GM19099 (cell line): Measurements from ENCODE around the gene NF1.

Experiments
- POLR2A ChIP-seq: IDR thresholded peaks from 3 replicates; pipeline ENCODE4 v1.6.1; 2011; ENCODE audit warnings: low read depth; ENCODE audit not compliant: insufficient read length; ENCODE audit errors: extremely low read depth

NF1 gene

DNA sequence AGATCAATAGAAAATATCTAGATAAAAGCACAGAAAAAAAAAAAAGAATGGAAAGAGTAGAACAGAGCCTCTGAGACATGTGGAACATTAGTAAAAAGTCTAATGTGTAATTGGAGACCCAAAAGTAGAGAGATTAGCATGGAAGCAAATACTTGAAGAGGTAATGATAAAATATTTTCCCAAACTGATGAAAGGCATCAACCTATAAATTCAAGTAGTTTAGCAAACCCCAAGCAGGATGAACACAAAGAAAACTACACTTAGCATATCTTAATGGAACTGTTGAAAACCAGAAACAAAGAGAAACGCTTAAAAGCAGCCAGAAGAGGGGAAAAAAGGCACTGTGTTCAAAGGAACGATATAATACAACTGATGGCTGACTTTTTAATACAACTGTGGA lies 16.4 kb downstream of the NF1 start:
- TF ChIP-seq POLR2A, result no peak

DNA sequence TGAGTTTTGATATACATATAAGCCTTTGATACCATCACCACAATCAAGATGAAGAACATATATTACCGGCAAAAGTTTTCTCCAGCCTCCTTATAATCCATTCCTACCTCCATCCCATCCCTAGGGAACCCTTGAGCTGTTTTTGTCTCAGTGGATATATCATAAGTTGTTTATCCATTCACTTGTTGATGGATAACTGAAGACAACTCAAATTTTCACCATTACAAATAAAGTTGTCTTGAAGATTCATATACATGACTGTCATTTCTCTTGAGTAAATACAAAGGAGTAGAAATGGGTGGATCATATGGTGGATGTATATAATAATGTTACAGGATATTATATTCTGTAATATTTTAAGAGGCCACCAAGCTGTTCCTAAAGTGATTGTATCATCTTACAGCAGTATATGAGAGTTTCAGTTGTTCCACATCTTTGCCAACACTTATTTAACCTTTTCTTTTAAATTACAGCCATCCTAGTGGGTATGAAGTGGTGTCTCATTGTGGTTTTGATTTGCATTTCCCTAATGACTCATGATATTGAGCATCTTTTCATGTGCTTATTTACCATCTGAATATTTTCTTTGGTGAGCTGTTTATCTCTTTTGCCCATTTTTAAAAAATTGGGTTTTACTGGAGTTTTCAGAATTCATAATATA lies 17.4 kb downstream of the NF1 start:
- no peak for TF ChIP-seq POLR2A

DNA sequence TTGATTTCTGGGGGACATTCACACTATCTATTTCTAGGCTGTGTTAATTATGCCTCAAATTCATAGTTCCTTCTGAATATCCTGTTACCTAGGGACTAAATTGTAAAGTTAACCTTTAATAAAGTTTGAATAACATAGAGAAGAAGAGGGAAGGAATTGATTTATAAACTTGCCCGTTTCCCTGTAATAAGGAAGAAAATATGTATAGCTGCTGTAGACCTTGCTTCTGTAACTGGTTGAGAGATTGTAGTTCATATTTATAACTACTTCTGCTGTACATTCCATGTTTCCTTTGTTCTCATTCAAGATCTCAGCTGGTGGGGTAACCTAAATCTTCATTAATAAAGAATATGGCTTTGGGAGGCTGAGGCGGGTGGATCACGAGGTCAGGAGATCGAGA lies 19.2 kb downstream of the NF1 start:
- no peak for TF ChIP-seq POLR2A

DNA sequence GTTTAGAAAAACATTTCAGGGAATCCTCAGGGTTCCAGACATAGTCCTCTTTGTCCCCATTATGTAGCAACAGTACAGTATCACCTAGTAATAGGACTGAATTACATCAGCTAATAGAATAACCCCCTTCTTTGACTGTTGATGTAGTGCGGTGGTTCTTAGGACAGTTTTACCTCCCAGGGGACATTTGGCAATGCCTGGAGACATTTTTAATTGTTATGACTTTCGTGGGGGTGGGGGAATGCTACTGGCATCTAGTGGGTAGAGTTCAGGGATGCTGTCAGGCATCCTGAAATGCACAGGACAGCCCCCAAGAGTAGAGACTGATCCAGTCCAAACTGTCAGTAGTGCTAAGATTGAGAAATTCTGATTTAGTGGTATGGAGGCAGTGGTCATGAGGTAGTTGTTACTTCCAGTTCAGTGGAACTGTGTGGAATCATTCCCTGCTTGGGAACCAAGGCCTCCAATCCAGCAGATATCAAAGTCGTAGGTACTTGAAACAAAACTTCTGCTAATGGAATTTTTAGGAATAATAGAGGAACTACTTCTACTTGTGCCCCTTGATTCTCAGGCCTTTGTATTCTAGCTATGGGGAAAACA lies 20.3 kb downstream of the NF1 start:
- TF ChIP-seq POLR2A, result no peak

DNA sequence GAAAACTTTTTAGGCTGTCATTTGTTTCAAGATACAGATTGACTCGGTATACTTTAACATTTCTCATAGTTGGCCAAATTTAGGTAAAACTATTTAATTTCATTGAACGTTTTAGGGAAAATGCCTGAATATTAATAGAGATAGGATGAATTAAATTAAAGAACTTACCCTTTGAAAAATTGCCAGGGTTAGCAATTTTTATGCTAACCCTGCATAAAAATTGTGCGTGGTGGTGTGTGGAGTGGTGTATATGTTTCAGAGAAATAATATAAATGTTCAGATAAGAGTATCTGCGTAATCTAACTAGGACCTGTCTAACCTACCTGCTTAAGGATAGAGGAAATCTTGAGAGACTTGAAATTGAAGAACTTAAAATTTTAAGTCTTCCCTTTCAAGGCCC lies 21.4 kb downstream of the NF1 start:
- TF ChIP-seq POLR2A, result no peak

DNA sequence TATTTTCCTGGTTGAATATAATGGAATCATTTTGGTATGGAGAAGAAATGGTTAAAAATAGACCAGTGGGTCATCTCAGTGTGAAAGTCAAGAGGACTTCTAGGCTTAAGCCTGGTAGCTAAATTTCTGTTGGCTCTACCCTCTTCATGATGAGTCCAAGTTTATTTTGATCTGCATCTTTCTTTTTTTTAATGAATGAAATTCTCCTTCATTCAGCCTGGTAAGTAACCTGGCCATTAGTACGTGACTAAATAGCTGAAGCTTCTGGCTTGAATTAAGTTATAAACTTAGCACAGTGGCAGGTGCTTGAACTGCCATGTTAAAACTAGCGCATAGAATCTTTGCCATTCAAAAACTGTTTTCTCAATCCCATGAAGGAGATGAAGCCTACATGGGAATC lies 28.0 kb downstream of the NF1 start:
- TF ChIP-seq POLR2A, result no peak

DNA sequence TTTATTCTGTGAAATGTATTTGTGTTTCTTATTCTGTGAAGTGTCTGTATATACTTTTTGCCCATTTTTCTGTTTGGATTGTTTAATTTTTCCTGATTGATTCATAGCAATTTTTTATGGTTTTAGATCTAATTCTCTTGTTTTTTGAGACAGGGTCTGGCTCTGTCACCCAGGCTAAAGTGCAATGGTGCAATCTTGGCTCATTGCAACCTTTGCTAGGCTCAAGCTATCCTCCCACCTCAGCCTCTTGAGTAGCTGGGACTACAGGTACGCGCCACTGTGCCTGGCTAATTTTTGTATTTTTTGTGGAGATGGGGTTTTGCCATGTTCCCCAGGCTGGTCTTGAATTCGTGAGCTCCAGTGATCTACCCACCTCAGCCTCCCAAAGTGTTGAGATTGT lies 31.5 kb downstream of the NF1 start:
- no peak for TF ChIP-seq POLR2A

DNA sequence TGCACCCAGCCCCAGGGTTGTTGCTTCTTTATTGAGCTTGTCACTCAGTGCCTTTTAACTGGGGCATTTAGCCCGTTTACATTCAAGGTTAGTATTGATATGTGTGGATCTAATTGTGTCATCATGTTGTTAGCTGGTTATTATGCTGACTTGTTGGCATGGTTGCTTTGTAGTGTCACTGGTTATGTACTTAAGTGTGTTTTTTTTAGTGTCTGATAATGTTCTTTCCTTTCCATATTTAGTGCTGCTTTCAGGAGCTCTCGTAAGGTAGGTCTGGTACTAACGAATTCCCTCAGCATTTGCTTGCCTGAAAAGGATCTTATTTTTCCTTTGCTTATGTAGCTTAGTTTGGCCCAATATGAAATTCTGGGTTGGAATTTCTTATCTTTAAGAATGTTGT lies 33.5 kb downstream of the NF1 start:
- no peak for TF ChIP-seq POLR2A

DNA sequence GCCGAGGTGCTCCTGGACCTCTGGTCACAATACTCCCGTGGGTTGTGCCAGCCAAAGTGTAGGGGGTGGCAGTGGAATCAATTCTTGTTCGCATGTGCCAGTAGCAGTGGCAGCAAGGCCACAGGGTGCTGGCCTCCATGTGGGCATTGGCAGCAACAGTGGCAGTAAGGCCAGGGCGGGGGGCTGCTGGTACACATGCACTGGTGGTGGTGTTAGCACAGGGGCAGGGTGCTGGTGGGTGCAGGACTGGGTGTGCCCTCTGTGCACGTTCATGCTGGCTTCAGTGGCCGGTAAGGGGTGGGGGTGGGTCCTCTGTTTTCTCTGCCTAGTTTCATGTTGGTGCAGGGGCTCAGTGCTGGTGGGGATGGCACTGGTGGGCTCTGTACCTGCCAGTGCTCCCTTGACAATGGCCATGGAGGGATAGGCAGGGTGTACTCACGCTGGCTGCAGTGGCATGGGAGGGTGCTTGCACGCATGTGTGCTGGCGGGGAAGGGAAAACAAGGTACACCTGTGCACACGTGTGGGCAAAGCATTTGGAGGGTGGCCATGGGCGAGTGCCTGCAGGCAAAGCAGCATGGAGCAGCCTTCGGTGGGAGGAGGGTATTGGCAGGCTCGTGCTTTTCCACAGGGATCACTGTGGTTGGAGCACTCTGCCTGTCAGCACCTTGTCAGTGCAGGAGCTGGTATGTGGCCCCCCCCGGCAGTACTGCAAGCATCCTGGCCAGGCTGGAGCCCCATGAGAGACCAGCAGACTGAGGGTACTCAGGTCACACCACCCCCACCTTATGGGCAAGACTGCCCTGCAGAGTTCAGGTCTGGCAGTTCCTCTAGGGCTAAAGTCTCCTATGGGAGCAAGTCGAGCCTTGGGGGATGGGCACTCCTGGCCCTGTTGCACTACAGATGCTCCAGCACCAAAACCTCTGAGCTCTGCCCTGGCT lies 35.8 kb downstream of the NF1 start:
- no peak for TF ChIP-seq POLR2A

DNA sequence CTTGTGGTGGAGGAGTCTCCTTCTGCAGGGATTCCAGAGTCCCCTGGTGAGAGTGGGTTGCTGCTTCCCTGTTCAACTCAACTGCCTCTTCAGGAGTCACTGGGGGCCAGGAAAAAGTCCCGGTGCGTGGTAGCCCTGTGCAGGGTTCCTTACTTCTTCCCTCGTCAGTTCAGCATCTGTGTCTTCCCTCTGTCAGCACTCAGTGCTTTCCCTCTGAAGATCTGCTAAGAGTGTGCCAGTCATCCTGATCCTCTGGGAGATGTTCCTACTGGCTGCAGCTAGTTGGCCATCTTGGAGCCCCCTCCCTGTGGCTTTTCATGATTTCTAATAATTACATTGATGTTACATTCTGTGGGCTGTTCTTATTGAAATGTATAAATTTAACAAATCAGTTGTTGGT lies 36.5 kb downstream of the NF1 start:
- no peak for TF ChIP-seq POLR2A

DNA sequence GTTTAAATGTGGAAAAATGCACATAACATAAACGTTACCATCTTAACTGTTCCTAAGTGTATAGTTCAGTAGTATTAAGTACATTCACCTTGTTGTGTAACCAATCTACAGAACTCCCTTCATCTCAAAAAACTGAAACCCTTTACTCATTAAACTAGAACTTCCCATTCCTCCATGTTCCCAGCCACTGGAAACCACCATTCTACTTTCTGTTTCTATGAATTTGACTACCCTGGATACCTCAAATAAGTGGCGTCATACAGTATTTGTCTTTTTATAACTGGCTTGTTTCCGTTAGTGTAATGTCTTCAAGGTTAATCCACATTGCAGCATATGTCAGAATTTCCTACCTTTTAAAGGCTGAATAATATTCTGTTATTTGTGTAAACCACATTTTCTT lies 38.2 kb downstream of the NF1 start:
- TF ChIP-seq POLR2A, result no peak

DNA sequence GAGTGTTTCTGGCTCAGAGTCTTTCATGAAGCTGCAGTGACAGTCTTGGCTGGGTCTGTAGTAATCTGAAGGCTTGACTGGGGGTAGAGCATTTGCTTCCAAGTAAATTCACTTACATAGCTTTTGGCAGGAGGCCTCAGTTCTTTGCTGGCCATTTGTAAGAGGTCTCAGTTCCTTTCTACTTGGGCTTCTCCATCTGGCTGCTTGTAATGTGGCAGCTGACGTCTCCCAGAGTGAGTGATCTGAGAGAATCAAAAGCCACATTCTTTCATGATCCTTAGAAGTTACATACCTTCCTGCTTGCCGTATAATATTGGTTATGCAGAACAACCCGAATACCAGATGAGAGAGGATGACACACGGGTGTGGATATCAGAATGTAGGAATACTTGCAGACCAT lies 39.8 kb downstream of the NF1 start:
- TF ChIP-seq POLR2A, result no peak

DNA sequence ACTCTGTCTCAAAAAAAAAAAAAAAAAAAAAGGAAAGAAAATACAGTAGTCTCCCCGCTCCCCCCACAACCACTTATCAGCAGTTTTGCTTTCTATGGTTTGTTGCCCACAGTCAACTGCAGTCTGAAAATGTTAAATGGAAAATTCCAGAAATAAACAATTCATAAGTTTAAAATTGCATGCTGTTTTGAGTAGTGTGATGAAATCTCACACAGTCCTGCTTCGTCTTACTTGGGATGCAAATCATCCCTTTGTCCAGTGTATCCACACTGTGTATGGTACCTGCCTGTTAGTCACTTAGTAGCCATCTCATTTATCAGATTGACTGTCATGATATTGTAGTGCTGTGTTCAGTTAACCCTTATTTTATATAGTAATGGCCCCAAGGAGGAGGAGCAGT lies 41.5 kb downstream of the NF1 start:
- no peak for TF ChIP-seq POLR2A

DNA sequence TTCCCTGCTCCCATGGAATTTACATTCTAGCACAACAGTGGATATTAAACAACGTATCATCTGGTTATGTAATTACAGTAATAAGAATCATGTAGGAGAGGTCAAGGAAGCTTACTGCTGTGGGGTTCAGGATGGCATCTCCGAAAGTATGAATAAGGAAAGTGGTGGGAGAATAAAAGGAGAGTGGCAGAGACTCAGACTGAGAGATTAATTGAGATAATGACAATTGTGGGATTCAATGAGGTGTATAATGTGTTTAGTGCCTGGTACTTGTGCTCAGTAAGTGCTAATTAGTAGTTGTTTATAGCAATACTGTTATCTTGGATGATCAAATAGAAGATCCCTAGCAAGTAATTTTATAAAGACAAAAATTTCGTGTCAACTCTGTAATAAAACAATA lies 45.3 kb downstream of the NF1 start:
- TF ChIP-seq POLR2A, result no peak

DNA sequence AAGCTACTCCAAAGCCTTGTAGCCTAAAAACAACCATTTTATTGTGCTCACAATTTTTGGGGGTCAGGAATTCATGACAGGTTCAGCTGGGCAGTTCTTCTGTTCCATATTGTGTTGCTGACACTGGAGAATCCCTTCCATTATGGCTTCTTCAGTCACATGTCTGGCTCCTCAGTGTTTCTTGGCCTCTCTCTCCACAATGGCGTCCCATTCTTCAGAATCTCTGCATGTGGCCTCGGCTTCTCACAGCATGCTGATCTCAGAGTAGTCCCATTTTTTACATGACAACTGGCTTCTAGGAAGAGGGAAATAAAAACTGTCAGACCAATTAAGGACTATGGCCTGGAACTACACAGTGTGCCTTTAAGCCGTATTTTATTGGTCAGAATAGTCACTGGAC lies 49.7 kb downstream of the NF1 start:
- TF ChIP-seq POLR2A, result no peak

DNA sequence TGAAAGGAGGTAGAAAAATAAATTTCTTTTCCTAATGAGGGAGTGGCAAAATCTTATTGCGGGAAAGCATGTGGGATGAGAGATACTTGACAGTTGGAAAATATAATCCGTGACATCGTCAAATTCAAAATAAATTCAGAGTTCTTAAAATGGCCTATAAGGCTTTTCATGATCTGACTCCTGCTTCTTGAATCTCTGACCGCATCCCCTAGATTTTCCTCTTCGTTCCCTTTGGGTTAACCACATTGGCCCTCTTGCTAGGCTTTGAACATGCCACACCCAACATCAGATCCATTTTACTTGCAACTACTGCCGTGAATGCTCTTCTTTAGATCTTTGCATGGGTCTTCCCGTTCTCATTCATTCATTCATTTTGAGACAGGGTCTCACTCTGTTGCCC lies 50.1 kb downstream of the NF1 start:
- no peak for TF ChIP-seq POLR2A
